ENCODE data around the gene GSTM2.

GSTM2 gene

DNA sequence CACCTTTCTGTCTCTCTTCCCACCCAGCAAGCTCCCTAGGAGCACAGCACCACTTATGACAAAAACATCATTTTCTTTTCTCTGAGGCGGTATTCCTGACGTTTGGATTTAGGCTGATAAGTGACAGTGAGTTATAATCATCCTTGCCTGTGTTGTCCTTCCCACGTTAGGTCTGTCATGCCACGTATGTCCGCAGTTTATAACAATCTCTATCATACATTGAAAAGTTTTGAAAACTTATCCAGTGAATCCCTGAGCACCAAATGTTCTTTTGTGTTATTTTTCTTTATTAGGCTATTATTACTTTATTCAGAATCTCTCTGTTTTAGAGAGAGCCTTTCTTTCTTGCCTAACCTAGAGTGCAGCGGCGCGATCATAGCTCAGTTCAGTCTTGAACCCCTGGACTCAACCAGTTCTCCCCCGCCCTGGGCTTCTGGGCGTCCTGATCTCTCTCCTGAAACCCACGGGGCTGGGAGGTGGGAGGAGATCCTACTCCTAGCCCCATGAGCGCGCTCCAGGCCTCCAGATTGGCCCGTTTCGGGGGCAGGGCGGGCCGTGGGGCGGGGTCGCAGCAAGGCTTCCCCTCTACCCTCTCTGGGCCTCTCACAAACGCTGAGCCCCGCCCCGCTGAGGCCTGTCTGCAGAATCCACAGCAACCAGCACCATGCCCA, at the start of gene GSTM2:
TSS of gene GSTM2 (plus strand) at position 606 of the 671 bp plus-strand sequence. CDS start at position 665, 59 bp downstream.
- DNase-seq, result no peak

DNA sequence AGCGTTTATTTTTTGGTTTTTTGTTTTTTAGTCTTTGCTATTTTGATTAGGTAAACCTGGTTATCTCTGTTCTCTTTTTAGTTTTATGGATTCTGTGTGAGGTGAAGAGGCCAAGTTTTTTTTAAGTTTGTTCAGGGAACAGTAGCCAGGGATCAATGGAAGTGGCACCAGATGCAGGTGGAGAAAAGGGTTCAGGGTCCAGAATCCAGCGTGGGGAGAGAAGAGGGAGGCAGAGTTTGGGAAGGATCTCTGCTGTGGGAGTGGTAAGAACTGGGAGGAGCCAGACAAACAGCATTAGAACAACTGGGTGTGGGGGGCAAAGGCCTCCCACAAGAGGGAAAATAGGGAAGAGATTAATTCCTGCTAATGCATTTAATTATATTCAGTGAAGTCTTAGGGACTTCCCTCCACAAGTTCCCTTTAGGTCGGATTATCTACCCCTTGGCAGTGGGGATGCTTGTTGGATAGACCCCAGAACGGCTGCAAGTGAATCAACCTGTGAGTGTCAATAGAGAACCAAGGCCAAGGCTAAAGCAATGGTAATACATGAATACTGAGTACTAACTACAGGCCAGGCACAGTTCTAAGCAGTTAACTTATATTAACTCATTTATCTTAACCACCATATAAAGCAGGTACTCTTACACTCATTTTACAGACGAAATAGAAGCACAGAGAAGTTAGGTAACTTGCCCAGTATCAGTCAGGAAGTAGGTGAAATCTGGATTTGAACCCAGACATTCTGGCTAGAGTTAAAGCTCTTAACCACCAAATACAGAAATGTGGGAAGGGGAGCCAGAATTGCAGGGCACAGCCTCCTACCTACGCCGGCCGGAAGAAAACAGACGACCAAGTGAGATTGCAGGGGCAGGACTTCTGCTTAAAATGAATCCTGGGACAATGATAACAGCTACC, 48.9 kb upstream of the GSTM2 start:
- DNase-seq, result no peak

DNA sequence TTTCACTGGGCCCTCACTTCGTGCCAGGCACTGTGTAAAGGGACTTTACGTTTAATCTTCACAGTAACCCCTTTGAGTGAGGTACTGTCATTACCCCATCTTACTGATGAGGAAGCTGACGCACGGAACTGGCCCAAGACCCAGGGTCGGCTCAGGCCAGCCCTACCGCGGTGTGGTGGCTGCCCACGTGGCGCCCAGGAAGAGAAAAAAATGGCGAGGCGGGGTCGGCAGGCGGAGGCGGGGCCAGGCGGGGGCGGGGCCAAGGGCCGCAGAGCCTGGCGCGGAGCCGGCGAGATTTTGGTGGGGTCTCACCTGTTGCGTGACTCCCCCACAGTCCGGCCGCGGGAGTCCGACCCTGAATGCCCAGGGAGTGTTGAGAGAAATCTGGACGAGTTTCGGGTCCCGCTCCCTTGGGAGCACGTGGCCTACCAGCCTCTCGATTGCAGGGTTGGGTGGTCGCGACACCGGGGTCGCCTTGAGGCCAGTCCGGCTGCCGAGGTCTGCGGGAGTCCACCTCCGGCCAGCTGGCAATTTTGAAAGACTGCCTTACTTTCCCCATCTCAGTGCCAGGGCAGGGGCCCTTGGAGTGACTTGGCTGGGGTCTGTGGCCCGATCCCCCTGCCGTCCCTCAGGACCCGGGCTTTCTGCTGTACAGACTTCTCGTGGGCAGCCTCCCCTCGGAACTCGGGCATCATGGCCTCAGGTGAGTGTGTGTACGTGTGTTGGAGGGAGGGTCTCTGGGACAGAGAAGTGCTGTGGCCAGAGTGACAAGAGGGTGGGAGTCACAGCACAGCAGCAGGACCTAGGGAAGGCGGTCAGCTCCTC, 48.1 kb upstream of the GSTM2 start, which contains the start of the genes AMPD2 and GNAT2:
TSS of gene AMPD2 (plus strand) at position 262 of the 825 bp plus-strand sequence. CDS start 1,339 bp downstream, outside the sequence.
TSS of gene GNAT2 (minus strand) at position 41 of the 825 bp plus-strand sequence. CDS start 6,746 bp downstream, outside the sequence.
- DNase-seq, result no peak

DNA sequence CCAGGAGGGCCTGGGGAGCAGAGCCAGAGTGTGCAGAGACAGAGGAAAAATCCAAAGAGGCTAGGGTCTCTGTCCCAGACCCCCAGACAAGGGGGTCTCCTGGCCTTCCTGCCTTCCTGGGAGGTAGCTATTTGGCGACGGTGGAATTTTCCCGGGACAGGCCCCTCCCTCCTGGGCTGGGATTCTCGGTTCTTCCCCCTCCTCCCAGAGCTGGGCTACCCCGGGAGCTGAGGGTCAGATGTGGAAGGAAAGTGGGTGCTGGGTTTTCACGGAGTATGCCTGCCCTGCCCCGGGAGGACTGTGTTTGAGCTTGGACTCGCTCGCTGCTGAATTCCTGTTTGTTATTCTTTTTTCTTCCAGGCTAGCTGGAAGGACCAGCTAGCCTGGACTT, 47.5 kb upstream of the GSTM2 start:
- no peak for DNase-seq

DNA sequence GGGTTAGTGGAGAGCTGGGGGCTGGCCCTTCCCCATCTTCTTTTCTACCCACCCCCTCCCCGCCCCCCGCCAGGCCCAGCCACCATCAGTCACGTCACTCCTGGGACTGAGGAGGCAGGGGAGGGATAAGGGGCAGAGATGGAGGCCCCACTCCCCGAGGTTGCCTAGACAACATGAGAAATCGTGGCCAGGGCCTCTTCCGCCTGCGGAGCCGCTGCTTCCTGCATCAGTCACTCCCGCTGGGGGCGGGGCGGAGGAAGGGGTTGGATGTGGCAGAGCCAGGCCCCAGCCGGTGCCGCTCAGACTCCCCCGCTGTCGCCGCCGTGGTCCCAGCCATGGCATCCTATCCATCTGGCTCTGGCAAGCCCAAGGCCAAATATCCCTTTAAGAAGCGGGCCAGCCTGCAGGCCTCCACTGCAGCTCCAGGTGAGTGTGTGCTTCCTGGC, 47.0 kb upstream of the GSTM2 start:
- DNase-seq, result peak; percentile 30

DNA sequence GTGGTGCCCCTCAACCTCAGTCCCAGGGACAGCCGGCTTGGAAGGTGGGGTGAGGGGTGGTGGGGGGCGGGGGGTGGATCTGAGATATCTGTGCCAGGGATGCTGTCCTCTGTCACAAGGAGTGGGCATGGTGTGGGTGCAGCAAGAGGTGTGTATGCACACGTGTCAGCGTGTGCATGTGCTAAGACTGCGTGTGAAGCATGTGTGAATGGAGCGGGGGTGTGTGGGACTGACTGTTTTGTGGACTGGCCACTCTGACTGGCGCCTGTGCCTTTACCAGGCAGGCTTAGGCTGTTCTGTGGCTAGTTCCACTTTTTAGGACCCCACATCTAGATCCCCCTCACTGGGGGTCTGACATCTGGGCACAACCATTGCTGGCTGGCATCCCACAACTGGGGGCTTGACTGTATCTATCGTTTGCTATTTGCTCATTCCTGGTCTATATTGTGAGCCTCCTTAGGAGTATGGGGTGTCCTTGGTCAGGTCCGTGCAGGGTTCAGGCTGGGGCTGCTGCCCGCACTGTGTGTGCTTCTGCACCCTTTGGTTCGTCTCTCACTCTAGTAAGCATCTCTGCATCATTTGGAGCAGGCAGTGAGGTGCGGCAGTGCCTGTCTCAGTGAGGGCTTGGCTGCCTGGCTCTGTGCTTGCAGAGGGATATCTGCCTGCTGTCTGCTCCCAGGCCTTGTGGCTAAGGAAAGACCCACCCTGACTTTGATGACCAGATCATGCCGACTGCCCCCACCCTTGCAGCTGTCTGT, 46.3 kb upstream of the GSTM2 start:
- no peak for DNase-seq

DNA sequence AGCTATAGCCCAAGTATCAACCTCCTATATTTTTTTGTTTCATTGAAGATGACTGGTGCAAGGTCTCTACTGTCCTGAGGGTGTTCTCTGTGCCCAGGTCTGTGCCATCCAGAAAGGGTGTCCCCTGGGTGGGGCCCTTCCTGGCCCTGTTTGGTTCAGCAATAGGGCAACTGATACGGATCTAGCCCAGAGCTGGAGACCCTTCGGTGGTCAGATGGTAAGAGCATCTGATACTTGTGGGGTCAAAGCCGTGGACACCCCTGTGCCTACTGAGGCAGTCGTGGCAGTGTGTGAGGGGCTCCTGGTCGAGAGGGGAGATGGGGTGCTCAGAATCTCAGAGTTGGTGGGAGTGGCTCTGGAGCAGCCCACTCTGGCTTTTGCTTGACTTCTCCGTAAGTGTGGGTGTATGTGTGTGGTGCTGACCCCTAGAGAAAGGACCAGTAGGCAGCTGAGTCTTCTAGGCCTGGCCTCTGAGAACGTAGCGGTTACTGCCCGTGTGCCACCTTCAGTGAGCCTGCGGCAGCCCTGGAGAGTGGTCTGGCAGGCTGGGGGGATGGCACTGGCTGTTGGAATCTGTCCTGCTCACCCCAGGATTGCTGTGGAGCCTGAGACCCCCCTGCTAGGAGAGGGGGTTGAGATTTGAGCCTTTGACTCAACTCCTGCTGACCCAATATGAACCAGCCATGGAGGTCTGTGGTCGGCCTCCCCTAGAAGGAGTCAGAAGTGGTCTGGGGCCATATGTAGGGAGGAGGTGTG, 45.5 kb upstream of the GSTM2 start:
- DNase-seq, result no peak

DNA sequence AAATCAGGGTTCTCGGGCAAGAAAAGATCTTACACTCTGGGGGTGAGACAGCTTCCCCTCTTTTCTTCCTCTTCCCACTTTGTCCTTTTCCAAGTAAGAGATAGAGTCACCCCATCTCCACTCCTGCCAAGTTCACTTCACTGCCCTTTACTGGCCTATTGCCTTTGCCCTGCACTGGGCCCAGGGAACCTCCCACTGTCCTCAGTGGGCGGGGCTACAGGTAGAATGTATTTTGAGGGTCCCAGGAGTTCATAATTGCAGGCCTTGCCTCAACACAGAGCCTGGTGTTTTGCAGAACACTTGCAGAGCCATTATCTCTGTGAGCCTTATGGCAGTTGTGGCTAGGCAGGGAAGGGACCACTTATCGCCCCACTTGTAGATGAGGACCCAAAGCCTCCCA, 45.0 kb upstream of the GSTM2 start:
- DNase-seq, result no peak

DNA sequence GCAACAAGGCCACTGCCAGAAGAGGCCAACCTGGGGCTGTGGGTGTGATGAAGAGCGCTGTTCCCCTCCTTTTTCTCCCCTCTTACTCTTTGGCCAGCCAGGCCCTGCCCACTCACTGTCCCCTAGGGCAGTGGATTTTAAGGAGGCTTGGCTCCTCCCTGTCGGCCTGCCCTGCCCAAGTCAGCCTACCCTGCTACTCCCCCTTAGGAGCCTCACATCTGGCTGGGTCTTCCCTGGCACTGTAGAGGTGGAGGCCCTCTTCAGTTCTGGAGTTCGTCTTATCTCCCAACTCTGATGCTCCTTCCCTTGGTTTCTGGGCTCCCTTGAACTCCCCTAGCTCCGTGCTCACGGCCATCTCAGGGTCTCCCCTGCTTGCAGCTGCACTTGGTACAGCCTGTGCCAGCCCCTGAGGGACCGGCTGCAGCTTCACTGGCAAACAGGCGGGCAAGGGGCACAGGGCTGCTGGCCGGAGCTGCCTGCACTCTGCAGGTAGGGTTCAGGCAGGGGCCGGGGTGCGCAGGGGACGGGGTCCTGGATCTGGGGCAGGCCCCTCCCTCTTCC, 44.2 kb upstream of the GSTM2 start:
- DNase-seq, result no peak

DNA sequence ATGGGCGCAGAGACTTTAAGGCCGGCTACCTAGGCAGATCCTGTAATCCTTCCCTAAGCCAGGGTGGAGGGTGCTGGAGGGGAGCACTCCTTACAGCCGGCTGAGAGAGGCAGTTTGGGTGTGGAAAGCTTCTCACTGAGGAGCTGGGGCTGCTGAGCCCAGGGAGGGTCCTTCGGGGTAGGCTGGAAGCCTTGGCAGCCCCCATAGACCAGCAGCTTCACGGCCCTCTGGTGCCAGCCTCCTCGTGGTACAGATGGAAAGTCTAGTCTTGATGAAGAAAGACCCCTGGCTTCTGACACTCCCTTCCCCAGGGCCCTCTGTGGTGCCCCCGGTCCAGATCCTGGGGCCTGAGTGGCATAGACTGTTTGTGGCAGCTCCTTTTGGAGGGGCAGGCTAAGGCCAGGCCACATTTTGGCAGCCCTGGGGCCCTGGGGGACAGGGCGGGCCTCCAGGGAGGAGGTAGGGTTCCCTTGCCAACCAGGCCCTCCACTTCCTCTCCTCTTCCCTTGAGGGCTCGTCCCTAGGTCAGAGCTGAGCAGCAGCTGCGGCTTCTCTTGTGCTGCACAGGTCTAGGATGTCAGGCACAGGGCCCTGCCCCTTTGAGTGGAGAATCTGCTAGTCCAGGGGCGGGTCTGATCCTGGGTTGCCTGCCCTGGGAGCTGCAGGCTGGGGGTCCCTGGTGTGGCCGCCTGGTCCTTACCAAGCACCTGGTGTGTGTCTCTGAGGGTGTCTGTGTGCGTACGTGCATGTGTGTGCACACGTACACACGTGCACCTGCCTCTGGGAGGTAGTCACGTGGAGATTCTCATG, 43.5 kb upstream of the GSTM2 start:
- no peak for DNase-seq

DNA sequence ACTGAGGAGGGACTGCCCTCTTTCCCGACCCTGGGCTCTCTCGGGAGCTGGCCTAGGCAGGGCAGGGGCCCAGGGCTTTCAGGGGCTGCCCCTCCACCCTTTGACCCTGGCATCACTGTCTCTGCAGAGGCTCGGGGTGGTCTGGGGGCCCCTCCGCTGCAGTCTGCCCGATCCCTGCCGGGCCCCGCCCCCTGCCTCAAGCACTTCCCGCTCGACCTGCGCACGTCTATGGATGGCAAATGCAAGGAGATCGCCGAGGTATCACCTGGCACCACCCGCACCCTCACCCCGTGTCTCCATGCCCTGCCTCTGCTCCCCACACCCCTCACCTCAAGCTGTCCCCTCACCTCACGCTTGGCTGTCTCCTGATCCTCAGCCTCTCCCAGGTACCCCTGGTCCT, 42.7 kb upstream of the GSTM2 start:
- no peak for DNase-seq

DNA sequence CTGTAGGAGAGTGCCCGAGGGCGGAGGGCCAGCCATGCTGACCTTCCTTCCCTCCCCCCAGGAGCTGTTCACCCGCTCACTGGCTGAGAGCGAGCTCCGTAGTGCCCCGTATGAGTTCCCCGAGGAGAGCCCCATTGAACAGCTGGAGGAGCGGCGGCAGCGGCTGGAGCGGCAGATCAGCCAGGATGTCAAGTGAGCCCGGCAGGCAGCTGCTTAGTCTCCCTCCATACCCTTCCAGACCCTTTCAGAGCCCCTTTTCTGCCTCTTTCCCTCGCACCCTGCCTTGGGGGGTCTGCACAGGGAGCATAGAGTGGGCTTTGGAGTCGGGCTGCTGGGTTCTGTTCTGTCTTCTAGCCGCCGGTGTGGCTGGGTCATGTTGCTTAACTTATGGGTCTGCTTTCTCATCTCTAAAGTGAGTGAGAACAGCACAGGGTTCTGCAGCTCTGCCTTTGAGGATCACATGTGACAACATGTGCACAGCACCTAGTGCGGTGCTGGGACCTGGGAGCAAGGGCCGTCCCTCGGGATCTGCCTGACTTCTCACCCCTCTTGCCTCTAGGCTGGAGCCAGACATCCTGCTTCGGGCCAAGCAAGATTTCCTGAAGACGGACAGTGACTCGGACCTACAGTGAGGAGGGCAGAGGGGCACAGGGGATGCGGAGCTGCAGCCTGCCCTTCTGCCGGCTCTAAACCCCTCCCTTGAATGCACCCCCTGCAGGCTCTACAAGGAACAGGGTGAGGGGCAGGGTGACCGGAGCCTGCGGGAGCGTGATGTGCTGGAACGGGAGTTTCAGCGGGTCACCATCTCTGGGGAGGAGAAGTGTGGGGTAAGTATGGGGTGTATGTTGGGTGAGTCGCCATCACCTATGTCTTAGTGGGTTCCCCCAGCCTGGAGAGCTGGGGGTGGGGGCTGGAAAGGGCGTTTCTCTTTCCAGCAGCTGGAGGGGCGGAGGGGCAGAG, 42.0 kb upstream of the GSTM2 start:
- no peak for DNase-seq

DNA sequence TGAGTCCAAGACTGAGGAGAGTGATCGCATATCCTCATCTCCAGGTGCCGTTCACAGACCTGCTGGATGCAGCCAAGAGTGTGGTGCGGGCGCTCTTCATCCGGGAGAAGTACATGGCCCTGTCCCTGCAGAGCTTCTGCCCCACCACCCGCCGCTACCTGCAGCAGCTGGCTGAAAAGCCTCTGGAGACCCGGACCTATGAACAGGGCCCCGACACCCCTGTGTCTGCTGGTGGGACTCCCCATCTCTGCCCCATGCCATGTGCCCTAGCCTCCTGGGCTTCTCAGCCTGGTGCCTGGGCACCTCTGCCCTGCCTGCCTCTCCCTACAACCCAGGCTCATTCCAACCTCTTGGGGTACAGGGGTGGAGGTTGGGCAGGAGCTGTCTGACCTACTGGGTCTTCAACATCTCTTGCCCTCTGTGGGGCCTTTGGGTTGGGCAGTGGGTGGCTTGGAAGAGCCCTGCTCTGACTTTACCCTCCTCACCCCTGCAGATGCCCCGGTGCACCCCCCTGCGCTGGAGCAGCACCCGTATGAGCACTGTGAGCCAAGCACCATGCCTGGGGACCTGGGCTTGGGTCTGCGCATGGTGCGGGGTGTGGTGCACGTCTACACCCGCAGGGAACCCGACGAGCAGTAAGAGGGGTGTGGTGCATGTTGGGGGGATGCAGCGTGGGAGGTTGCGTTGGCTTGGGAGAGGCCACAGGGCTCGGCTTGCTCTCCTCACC, 41.0 kb upstream of the GSTM2 start:
- no peak for DNase-seq

DNA sequence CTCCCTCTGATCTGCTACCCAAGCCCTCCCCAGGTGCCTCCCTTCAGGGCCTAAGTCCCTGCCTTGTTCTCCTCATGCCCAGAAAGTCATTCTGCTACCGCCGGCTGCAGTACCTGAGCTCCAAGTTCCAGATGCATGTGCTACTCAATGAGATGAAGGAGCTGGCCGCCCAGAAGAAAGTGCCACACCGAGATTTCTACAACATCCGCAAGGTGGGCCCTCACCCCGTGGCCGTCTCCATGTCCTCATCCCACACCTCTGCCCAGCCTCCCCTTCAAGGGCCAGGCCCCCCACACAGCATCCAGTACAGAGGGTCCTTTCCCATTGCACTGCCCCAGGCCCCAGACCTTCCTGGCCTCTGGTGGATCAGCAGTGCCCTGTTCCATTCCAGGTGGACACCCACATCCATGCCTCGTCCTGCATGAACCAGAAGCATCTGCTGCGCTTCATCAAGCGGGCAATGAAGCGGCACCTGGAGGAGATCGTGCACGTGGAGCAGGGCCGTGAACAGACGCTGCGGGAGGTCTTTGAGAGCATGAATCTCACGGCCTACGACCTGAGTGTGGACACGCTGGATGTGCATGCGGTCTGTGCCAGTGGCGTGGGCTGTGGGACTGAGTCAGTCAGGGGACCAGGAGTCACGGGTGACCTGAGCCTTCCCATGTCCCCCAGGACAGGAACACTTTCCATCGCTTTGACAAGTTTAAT, 40.0 kb upstream of the GSTM2 start:
- DNase-seq, result no peak

DNA sequence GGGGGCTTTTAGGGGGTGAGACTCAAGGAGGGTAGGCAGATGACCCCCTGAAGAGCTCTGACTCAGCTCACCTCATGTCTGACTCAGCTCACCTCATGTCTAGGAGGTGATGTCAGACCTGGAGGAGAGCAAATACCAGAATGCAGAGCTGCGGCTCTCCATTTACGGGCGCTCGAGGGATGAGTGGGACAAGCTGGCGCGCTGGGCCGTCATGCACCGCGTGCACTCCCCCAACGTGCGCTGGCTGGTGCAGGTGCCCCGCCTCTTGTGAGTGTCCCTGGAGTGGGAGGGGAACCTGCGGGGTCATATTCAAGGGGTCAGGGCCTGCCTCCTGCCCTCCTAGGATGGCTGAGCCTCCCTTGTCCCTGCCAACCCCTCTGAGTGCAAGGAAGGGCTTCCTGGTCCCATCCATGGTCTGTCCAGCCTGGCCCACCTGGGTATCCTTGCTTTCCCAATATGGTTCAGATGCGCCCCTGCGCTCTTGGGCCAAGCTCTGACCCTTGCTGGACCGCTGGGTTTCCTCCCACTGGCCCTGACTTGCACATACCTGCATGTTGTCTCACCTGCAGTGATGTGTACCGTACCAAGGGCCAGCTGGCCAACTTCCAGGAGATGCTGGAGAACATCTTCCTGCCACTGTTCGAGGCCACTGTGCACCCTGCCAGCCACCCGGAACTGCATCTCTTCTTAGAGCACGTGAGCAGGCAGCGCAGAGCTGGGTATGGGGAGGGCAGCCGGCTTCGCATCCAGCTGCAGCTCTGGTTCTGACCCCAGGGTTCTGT, 39.1 kb upstream of the GSTM2 start:
- DNase-seq, result no peak

DNA sequence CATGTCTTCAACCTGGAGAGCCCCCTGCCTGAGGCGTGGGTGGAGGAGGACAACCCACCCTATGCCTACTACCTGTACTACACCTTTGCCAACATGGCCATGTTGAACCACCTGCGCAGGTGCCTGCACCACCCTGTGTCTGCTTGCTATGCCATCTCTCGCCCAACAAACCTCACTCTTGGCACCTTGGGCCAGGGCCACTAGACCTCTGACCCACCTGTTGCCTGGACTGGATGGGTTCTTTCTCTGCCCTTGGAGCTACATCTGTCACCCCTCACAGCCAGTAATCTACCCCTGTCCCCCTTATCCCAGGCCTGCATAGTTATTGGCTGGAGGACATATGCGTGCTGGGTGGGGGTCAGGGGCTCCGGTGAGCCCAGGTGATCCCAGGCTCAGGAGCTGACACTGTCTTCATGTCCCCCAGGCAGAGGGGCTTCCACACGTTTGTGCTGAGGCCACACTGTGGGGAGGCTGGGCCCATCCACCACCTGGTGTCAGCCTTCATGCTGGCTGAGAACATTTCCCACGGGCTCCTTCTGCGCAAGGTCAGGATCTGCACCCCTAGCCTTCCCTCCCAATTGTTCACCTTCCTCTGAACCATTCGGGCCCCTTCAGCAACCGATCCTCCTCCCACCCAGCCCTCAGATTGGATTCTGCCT, 38.4 kb upstream of the GSTM2 start:
- DNase-seq, result no peak
